Stomach (tissue), 4 donors: ENCODE results near the gene GOLGA6L7.
"Not testable (repeated sequence)": the region's sequence is repeated elsewhere in the genome, so short reads cannot be mapped to it uniquely, and the experiment has no call there.

ENCODE experiments used
- CTCF ChIP-seq, 7 experiments: fragments of 450-650 bp in 4 of 7; fragments of 200-600 bp in 3 of 7; sonication (generic) in 3 of 7; IDR thresholded peaks; one replicate each; pipeline ENCODE4 v1.5.1; 2016 to 2019; ENCODE audit warnings: antibody characterized with exemption in 7 of 7, control low read depth in 2 of 7, mild to moderate bottlenecking in 1 of 7
- POLR2A ChIP-seq, 4 donors: fragments of 450-650 bp; IDR thresholded peaks; one replicate each; pipeline ENCODE4 v1.6.1; 2016; ENCODE audit warnings: antibody characterized with exemption in 4 of 4, control low read depth in 2 of 4, mild to moderate bottlenecking in 1 of 4, moderate library complexity in 1 of 4
- POLR2AphosphoS5 ChIP-seq, 3 donors: sonication (generic); formaldehyde crosslinking; IDR thresholded peaks; one replicate each; pipeline ENCODE4 v1.6.1; 2016; ENCODE audit warnings: antibody characterized with exemption in 3 of 3

- not testable (repeated sequence) for TF ChIP-seq CTCF, POLR2A, POLR2AphosphoS5 (IDR thresholded peaks at IDR 0.05)
Measured at GRCh38 chr15:28847247-28847646, 1.2 kb downstream of the GOLGA6L7 start.
